ENCODE data around the gene NCCRP1. TPM values are rescaled to one million over a fixed set of nuclear protein-coding genes. Genes with fewer than 3 reads are reported as not detected.

NCCRP1 gene
- total RNA-seq, 4 donors from 2014 or later = 0.13 to 13.7 (median 2.3) TPM

DNA sequence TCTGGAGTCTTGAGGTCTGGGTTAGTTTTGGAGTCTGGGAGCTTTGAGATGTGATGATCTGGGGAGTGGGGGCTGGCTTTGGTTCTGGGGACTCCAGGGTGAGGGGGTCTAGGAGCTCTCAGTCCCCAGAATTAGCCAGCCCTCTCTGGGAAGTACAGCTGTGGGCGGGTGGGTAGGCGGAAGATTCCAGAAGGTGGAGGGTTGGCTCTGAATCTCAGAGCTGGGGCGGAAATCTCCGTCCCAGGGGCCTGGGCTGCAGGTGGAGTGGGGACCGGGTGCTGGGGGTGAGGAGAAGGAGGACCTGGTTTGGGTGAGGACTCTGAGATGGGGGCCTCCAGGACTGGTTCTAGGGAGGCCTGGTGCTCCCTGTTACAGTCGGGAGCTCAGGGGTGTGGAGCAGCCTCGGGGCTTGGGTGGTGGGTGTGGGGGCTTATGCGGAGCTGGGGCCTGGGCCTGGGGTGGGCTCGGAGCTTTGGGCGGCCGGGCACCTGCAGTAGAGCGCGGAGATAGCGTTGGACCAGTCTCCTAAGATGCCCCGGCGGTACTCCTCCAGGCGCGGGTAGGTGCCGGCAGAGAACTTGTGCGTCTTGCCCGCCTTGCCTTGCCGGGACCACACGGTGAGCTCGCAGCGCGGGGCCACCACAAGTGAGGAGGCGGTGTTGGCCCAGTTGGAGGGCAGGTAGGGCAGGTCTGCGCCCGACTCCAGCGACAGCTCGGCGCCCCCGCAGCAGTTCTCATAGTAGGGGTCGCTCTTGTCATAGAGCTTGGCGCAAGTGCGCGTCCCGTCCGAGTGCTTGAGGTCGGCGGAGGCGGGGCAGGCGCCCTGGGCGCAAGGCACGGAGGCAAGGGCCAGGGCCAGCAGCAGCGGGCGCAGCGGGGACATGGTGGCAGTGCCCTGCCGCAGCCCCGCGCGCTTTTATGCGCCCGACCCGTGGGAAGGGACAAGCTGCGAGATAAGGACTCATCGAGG lies 6.9 kb downstream of the NCCRP1 start, which contains the start of gene SYCN:
Gene SYCN, minus strand, starts transcription at position 892 of the 970 bp plus-strand sequence. Its CDS starts 9 bp downstream, at position 883.
- 52 to 80% methylated on average over 1 to 9 of the region's 57 CpGs for WGBS, 2 donors (ENCODE audit: low coverage in 1 of 2)
- no peak within 1 kb of the TSS for H3K4me3 ChIP-seq
- H3K36me3 ChIP-seq = no peaks in the 10 kb centered on the region
- no peak for ATAC-seq
- TF ChIP-seq POLR2AphosphoS5 (IDR thresholded peaks at IDR 0.05) (no peak), EP300 (IDR thresholded peaks at IDR 0.05) (no peak), POLR2A (IDR thresholded peaks at IDR 0.05) (no peak)
- TF ChIP-seq, protein P1, sequence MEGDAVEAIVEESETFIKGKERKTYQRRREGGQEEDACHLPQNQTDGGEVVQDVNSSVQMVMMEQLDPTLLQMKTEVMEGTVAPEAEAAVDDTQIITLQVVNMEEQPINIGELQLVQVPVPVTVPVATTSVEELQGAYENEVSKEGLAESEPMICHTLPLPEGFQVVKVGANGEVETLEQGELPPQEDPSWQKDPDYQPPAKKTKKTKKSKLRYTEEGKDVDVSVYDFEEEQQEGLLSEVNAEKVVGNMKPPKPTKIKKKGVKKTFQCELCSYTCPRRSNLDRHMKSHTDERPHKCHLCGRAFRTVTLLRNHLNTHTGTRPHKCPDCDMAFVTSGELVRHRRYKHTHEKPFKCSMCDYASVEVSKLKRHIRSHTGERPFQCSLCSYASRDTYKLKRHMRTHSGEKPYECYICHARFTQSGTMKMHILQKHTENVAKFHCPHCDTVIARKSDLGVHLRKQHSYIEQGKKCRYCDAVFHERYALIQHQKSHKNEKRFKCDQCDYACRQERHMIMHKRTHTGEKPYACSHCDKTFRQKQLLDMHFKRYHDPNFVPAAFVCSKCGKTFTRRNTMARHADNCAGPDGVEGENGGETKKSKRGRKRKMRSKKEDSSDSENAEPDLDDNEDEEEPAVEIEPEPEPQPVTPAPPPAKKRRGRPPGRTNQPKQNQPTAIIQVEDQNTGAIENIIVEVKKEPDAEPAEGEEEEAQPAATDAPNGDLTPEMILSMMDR (IDR thresholded peaks at IDR 0.05) = no peak
- peaks cover 0 to 3% (median 0%) of the 10 kb centered on the region in 3 donors for H3K4me1 ChIP-seq
- H3K27me3 ChIP-seq = peaks cover 97% of the 10 kb centered on the region
- H3K27ac ChIP-seq = no peak within 1 kb of the TSS
- no peaks in the 10 kb centered on the region for H3K9me3 ChIP-seq

DNA sequence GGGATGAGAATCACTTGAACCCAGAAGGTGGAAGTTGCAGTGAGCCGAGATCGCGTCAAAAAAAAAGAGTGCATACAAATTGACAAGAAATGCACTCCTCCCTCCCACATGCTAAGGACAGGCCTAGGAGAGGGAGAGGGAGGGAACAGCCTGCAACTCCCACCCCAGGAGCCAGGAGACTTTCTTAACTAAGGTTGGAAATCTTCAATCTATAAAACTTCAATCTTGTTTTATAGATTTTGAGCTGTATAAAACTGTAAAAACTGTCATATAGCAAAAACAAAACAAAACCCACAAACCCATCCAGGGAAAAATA lies 8.6 kb downstream of the NCCRP1 start:
- WGBS, 2 donors (ENCODE audit: low coverage in 1 of 2) = 65 to 79% methylated on average over 3 of the region's 3 CpGs

DNA sequence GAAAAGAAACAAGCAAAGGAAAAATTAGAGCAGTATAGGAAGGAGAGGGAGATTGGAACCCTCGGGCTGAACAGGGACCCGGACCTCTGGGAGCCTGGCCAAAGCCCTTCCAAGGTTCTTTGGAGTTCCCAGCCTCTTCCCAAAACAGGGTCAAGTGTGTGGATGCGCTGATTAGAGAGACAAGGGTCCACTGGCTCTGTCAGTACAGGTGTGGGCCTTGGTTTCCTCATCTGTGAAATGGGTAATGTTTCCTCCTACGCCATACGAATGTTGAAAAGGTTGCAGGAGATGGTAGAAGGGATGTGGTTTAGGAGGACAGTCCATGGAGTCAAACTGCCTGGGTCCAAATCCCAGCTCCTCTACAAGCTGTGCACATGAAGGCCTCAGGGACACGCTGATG lies 9.4 kb downstream of the NCCRP1 start:
- Histone ChIP-seq H3K27me3 (peaks cover 75% of the 10 kb centered on the region), H3K36me3 (no peaks in the 10 kb centered on the region), H3K4me3 (no peak overlapping the region), H3K9me3 (no peaks in the 10 kb centered on the region), H3K4me1 (no peaks in the 10 kb centered on the region), H3K27ac (no peak overlapping the region)
- TF ChIP-seq POLR2A (IDR thresholded peaks at IDR 0.05) (no peak), EP300 (IDR thresholded peaks at IDR 0.05) (no peak)
- no peak for ATAC-seq
- 65 to 100% methylated on average over 3 to 4 of the region's 6 CpGs for WGBS, 2 donors (ENCODE audit: low coverage in 1 of 2)

More for the DNA sequence above, 8.6 kb downstream of the NCCRP1 start:
- Histone ChIP-seq H3K27ac (no peak overlapping the region), H3K4me3 (no peak overlapping the region), H3K9me3 (no peaks in the 10 kb centered on the region), H3K36me3 (no peaks in the 10 kb centered on the region), H3K4me1 (no peaks in the 10 kb centered on the region), H3K27me3 (peaks cover 82% of the 10 kb centered on the region)
- TF ChIP-seq EP300 (IDR thresholded peaks at IDR 0.05) (no peak), POLR2A (IDR thresholded peaks at IDR 0.05) (no peak), POLR2AphosphoS5 (IDR thresholded peaks at IDR 0.05) (no peak)
- TF ChIP-seq, protein P1 (IDR thresholded peaks at IDR 0.05) = no peak
- no peak for ATAC-seq

DNA sequence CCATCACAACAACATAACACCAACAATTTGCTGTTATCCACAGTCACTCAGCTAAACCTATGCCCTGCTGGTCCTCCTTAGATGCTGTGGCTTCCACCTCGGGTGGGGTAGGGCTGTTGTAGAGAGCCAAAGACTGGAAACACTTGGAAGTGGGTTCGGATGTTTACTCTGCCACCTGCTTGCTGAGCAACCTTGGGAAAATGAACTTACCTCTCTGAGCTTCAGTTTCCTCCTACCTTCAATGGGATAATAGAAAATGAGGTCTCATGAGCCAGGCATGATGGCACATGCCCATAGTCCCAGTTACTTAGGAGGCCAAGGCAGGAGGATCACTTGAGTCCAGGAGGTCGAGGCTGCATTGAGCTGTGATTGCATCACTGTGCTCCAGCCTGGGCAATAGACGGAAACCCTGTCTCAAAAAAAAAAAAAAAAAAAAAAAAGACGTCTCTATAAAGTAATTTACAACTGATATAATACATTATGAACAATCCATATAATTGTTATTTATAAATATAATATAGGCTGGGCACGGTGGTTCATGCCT lies 10.6 kb downstream of the NCCRP1 start:
- no peak overlapping the region for H3K27ac ChIP-seq
- H3K4me1 ChIP-seq = no peaks in the 10 kb centered on the region
- H3K9me3 ChIP-seq = no peaks in the 10 kb centered on the region
- no peak for ATAC-seq
- WGBS, 2 donors (ENCODE audit: low coverage in 1 of 2) = 63 to 77% methylated on average over 3 to 6 of the region's 6 CpGs
- TF ChIP-seq, protein P1 (IDR thresholded peaks at IDR 0.05) = no peak
- TF ChIP-seq POLR2AphosphoS5 (IDR thresholded peaks at IDR 0.05) = no peak
- TF ChIP-seq POLR2A (IDR thresholded peaks at IDR 0.05) = no peak
- TF ChIP-seq EP300 (IDR thresholded peaks at IDR 0.05) = no peak
- peaks cover 66% of the 10 kb centered on the region for H3K27me3 ChIP-seq
- H3K4me3 ChIP-seq = no peak overlapping the region
- H3K36me3 ChIP-seq = no peaks in the 10 kb centered on the region

DNA sequence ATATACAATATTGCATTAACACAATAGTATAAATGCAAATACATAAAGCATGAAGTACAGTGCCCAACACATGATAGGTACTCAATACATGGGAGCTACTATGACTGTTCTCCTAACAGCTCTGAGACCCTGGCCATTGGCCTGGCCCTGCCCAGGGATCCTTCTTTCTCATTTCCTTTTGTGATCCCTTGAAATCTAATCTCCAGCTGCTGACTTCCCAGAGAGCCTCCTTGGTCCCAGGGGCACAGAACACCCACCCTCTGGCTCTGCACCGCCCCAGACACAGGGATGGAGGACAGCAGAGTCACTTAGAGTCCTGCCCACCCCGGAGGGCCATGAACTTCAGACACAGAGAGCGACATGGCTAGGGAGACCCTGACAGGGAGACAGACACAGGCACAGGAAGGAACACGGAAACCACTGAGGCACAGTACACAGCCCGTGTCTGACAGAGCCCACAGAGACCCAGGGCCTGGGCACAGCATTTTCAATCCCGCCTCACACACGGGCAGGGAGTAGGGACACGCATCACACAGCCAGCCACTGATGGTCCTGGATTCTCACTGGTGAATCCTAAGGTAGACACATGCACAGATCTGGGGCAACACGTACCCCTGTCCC lies 11.5 kb downstream of the NCCRP1 start:
- TF ChIP-seq POLR2A (IDR thresholded peaks at IDR 0.05) (no peak), POLR2AphosphoS5 (IDR thresholded peaks at IDR 0.05) (no peak), EP300 (IDR thresholded peaks at IDR 0.05) (no peak)
- TF ChIP-seq, protein P1 (IDR thresholded peaks at IDR 0.05) = no peak
- Histone ChIP-seq H3K27ac (no peak overlapping the region), H3K4me1 (no peaks in the 10 kb centered on the region), H3K4me3 (no peak overlapping the region), H3K36me3 (no peaks in the 10 kb centered on the region), H3K9me3 (no peaks in the 10 kb centered on the region), H3K27me3 (peaks cover 62% of the 10 kb centered on the region)
- no peak for ATAC-seq
- no CpG with 5 or more reads among the region's 9 CpGs for WGBS, 2 donors (ENCODE audit: low coverage in 1 of 2)

Measured in gastroesophageal sphincter (tissue), 4 donors.